Liver (tissue), 9 donors: Measurements from ENCODE around the gene KIT. TPM values are rescaled to one million over a fixed set of nuclear protein-coding genes. Genes with fewer than 3 reads are reported as not detected.

ENCODE experiments used
- DNase-seq: peaks from one replicate; pipeline ENCODE4 v3.0.0-alpha.2; 2017; ENCODE audit warnings: low spot score
- H3K27ac ChIP-seq, 2 donors: one replicate each; pipeline ENCODE4 v1.7.0; 2013; ENCODE audit warnings: inconsistent platforms in 2 of 2, low read length in 2 of 2, control low read depth in 1 of 2, low read depth in 1 of 2, mild to moderate bottlenecking in 1 of 2
- H3K27me3 ChIP-seq, 4 donors: one replicate each; pipeline versions ENCODE4 v1.6.1 to v1.7.0; 2013; ENCODE audit warnings: low read length in 3 of 4, inconsistent platforms in 1 of 4, mild to moderate bottlenecking in 1 of 4, moderate library complexity in 1 of 4; ENCODE audit not compliant: control insufficient read depth in 4 of 4, insufficient read depth in 4 of 4
- H3K36me3 ChIP-seq, 4 donors: one replicate each; pipeline versions ENCODE4 v1.6.1 to v1.7.0; 2013; ENCODE audit warnings: low read length in 3 of 4, mild to moderate bottlenecking in 3 of 4, low read depth in 1 of 4, moderate library complexity in 1 of 4; ENCODE audit not compliant: control insufficient read depth in 4 of 4, insufficient read depth in 3 of 4
- H3K4me1 ChIP-seq, 4 donors: one replicate each; pipeline versions ENCODE4 v1.6.1 to v1.7.0; 2013; ENCODE audit warnings: low read length in 3 of 4, mild to moderate bottlenecking in 3 of 4, moderate library complexity in 1 of 4; ENCODE audit not compliant: control insufficient read depth in 4 of 4, insufficient read depth in 4 of 4
- H3K4me3 ChIP-seq, 3 donors: one replicate each; pipeline versions ENCODE4 v1.6.1 to v1.7.0; 2013; ENCODE audit warnings: low read length in 3 of 3, control low read depth in 1 of 3, low read depth in 1 of 3, mild to moderate bottlenecking in 1 of 3
- H3K9ac ChIP-seq, 2 donors: one replicate each; pipeline ENCODE4 v1.7.0; 2013; ENCODE audit warnings: low read length in 2 of 2, mild to moderate bottlenecking in 2 of 2, moderate library complexity in 2 of 2, control low read depth in 1 of 2, low read depth in 1 of 2
- H3K9me3 ChIP-seq, 4 donors: one replicate each; pipeline versions ENCODE4 v1.6.1 to v1.7.0; 2013; ENCODE audit warnings: low read length in 3 of 4; ENCODE audit not compliant: control insufficient read depth in 4 of 4
- ATF3 ChIP-seq: IDR thresholded peaks from 2 replicates; pipeline ENCODE4 v1.6.1; 2016; ENCODE audit warnings: antibody characterized with exemption
- EGR1 ChIP-seq, 2 donors: IDR thresholded peaks; 2 replicates each; pipeline ENCODE4 v1.6.1; 2016 to 2018; ENCODE audit warnings: antibody characterized with exemption in 2 of 2, low read depth in 2 of 2
- FOXA1 ChIP-seq: IDR thresholded peaks from 2 replicates; pipeline ENCODE4 v1.6.1; 2016; ENCODE audit warnings: antibody characterized with exemption
- FOXA2 ChIP-seq: IDR thresholded peaks from 2 replicates; pipeline ENCODE4 v1.6.1; 2016; ENCODE audit warnings: antibody characterized with exemption
- GABPA ChIP-seq, 2 donors: IDR thresholded peaks in 1 of 2; conservative IDR thresholded peaks in 1 of 2; 2 replicates each; pipeline ENCODE4 v1.6.1; 2016; ENCODE audit warnings: antibody characterized with exemption in 2 of 2, mild to moderate bottlenecking in 1 of 2, moderate library complexity in 1 of 2
- HNF4A ChIP-seq, 2 donors: conservative IDR thresholded peaks; 2 replicates each; pipeline ENCODE4 v1.6.1; 2016; ENCODE audit warnings: antibody characterized with exemption in 2 of 2, mild to moderate bottlenecking in 2 of 2
- HNF4G ChIP-seq: IDR thresholded peaks from 2 replicates; pipeline ENCODE4 v1.6.1; 2016; ENCODE audit warnings: antibody characterized with exemption
- JUND ChIP-seq, 2 donors: IDR thresholded peaks; 2 replicates each; pipeline ENCODE4 v1.6.1; 2016; ENCODE audit warnings: antibody characterized with exemption in 2 of 2
- NR2F2 ChIP-seq: IDR thresholded peaks from 2 replicates; pipeline ENCODE4 v1.6.1; 2016; ENCODE audit warnings: antibody characterized with exemption
- RAD21 ChIP-seq, 2 donors: IDR thresholded peaks; 2 replicates each; pipeline ENCODE4 v1.6.1; 2016; ENCODE audit warnings: antibody characterized with exemption in 2 of 2, mild to moderate bottlenecking in 2 of 2
- REST ChIP-seq: IDR thresholded peaks from 2 replicates; pipeline ENCODE4 v1.6.1; 2016; ENCODE audit warnings: antibody characterized with exemption, mild to moderate bottlenecking
- RXRA ChIP-seq, 2 donors: IDR thresholded peaks; 2 replicates each; pipeline ENCODE4 v1.6.1; 2017 to 2018; ENCODE audit warnings: antibody characterized with exemption in 2 of 2, mild to moderate bottlenecking in 1 of 2
- SP1 ChIP-seq: IDR thresholded peaks from 2 replicates; pipeline ENCODE4 v1.6.1; 2018; ENCODE audit warnings: antibody characterized with exemption, mild to moderate bottlenecking
- TAF1 ChIP-seq: conservative IDR thresholded peaks from 2 replicates; pipeline ENCODE4 v1.6.1; 2016; ENCODE audit warnings: antibody characterized with exemption, mild to moderate bottlenecking
- YY1 ChIP-seq: IDR thresholded peaks from 2 replicates; pipeline ENCODE4 v1.6.1; 2016; ENCODE audit warnings: antibody characterized with exemption, mild to moderate bottlenecking
- ZBTB33 ChIP-seq: IDR thresholded peaks from 2 replicates; pipeline ENCODE4 v1.6.1; 2016; ENCODE audit warnings: antibody characterized with exemption
- WGBS: extraction: QIAGEN DNeasy Blood & Tissue Kit; methylation state at CpG from one replicate; pipeline ENCODE4 v1.1.7; 2013; 5-methylcytosine and 5-hydroxymethylcytosine counted together
- polyA plus RNA-seq, 2 donors: library from polyadenylated mRNA; stranded (reverse) in 1 of 2; unstranded in 1 of 2; fragments of 200-250 nt in 1 of 2; fragments of >200 nt in 1 of 2; fragmentation: Nextera tagmentation in 1 of 2; extraction: Ambion mirVana in 1 of 2; gene quantifications; one replicate each; pipeline versions ENCODE4 v1.2.1 to v1.2.3, GENCODE V29; 2013 to 2015
- total RNA-seq, 2 donors: library from RNA; depleted of rRNA; stranded (reverse); fragments of >200 nt; gene quantifications; one replicate each; pipeline ENCODE4 v1.2.3, GENCODE V29; 2014
- donor health status: healthy.
- donor health status: healthy.
- donor health status: healthy.
- donor health status: healthy.
- donor health status: healthy.

Gene KIT
- total and polyA plus RNA-seq, 4 donors, result 0.06 to 5.5 (median 0.96) TPM

GRCh38 chr4:54660591-54660990 is 2.8 kb downstream of the KIT start (continued):
- TF ChIP-seq TAF1, result no peak
- no peak for TF ChIP-seq RXRA (IDR thresholded peaks at IDR 0.05)
- no peak for TF ChIP-seq YY1
- TF ChIP-seq FOXA1, result no peak
- TF ChIP-seq EGR1 (IDR thresholded peaks at IDR 0.05; ENCODE audit: low read depth in 2 of 2), result no peak
- TF ChIP-seq FOXA2, result no peak
- no peak for TF ChIP-seq JUND (IDR thresholded peaks at IDR 0.05)

GRCh38 chr4:54661169-54661568 is 3.4 kb downstream of the KIT start:
- Histone ChIP-seq H3K4me3 (no peak overlapping the region), H3K27ac (no peak overlapping the region), H3K9ac (no peak overlapping the region), H3K4me1 (peaks cover 10 to 33% (median 22%) of the 10 kb centered on the region in 4 donors), H3K27me3 (peaks cover 0 to 10% (median 3%) of the 10 kb centered on the region in 4 donors), H3K9me3 (no peaks in the 10 kb centered on the region), H3K36me3 (no peaks in the 10 kb centered on the region)
- 73% methylated on average over 5 of the region's 5 CpGs for WGBS
- DNase-seq, result no peak
- TF ChIP-seq RAD21 (IDR thresholded peaks at IDR 0.05) (no peak), NR2F2 (no peak), ZBTB33 (no peak), SP1 (no peak), HNF4G (no peak), REST (no peak), JUND (IDR thresholded peaks at IDR 0.05) (no peak), HNF4A (conservative IDR thresholded peaks at IDR 0.05) (no peak), ATF3 (no peak), EGR1 (IDR thresholded peaks at IDR 0.05; ENCODE audit: low read depth in 2 of 2) (no peak)

GRCh38 chr4:54661686-54662085 is 3.9 kb downstream of the KIT start:
- H3K36me3 ChIP-seq, result no peaks in the 10 kb centered on the region
- H3K4me3 ChIP-seq, result no peak overlapping the region
- WGBS, result 84% methylated on average over 4 of the region's 4 CpGs
- peaks cover 0 to 10% (median 3%) of the 10 kb centered on the region in 4 donors for H3K27me3 ChIP-seq
- no peak overlapping the region for H3K9ac ChIP-seq
- peaks cover 10 to 33% (median 22%) of the 10 kb centered on the region in 4 donors for H3K4me1 ChIP-seq
- DNase-seq, result no peak
- no peak overlapping the region for H3K27ac ChIP-seq
- no peaks in the 10 kb centered on the region for H3K9me3 ChIP-seq
- no peak for TF ChIP-seq FOXA2
- no peak for TF ChIP-seq HNF4G
- no peak for TF ChIP-seq RAD21 (IDR thresholded peaks at IDR 0.05)
- TF ChIP-seq REST, result no peak
- no peak for TF ChIP-seq HNF4A (conservative IDR thresholded peaks at IDR 0.05)
- TF ChIP-seq ZBTB33, result no peak
- no peak for TF ChIP-seq NR2F2
- no peak for TF ChIP-seq ATF3
- TF ChIP-seq TAF1, result no peak
- TF ChIP-seq RXRA (IDR thresholded peaks at IDR 0.05), result no peak
- no peak for TF ChIP-seq GABPA (IDR thresholded peaks at IDR 0.05 in 1 of 2, conservative IDR thresholded peaks at IDR 0.05 in 1 of 2)
